ENCODE results near the gene MNAT1. TPM values are rescaled to one million over a fixed set of nuclear protein-coding genes. Genes with fewer than 3 reads are reported as not detected.
"Not testable (repeated sequence)": the region's sequence is repeated elsewhere in the genome, so short reads cannot be mapped to it uniquely, and the experiment has no call there.

MNAT1 gene
- total RNA-seq, 1 experiment from 2014 or later, result 79.7 TPM

GRCh38 chr14:60840313-60840712 is 105.8 kb downstream of the MNAT1 start:
- no peak overlapping the region for H2AFZ ChIP-seq
- H3K4me2 ChIP-seq, result no peak overlapping the region
- intact Hi-C loops (cut with micrococcal nuclease; ENCODE audit: unreplicated experiment), result no loop called here
- TF ChIP-seq CTCF (conservative IDR thresholded peaks at IDR 0.05) (no peak), EZH2 (IDR thresholded peaks at IDR 0.05; ENCODE audit: low read depth) (no peak)
- POLR2A ChIA-PET (ENCODE audit: unreplicated experiment), result no interaction called here
- no peaks in the 10 kb centered on the region for H3K9me3 ChIP-seq (ENCODE audit: insufficient read depth, low read depth)
- CTCF ChIA-PET, result no interaction called here
- no peaks in the 10 kb centered on the region for H3K9me2 ChIP-seq (ENCODE audit: insufficient read depth)
- BruUV-seq (replicated peaks), result no TSS peak
- H3K36me3 ChIP-seq (ENCODE audit: low read depth), result no peaks in the 10 kb centered on the region; the same call in 1 of the 2 replicates
- 0 out of 2 replicates have a peak, but pooled peaks cover 4% of the 10 kb centered on the region for H3F3A ChIP-seq (ENCODE audit: insufficient read depth, low read depth)
- no peaks in the 10 kb centered on the region for H3K27me3 ChIP-seq (ENCODE audit: insufficient read depth, low read depth)
- H3K4me3 ChIP-seq, result no peak overlapping the region
- no peaks in the 10 kb centered on the region for H3K79me2 ChIP-seq (ENCODE audit: low read depth)
- DNase-seq, result no peak
- H4K20me1 ChIP-seq (ENCODE audit: insufficient read depth), result no peaks in the 10 kb centered on the region
- no peaks in the 10 kb centered on the region for H3K4me1 ChIP-seq (replicated peaks; ENCODE audit: insufficient read depth)
- H3K27ac ChIP-seq, result no peak overlapping the region

GRCh38 chr14:60845523-60845922 is 111.0 kb downstream of the MNAT1 start:
- Histone ChIP-seq H3K27ac (no peak overlapping the region), H3F3A (ENCODE audit: insufficient read depth, low read depth) (0 out of 2 replicates have a peak, but pooled peaks cover 4% of the 10 kb centered on the region), H3K79me2 (ENCODE audit: low read depth) (no peaks in the 10 kb centered on the region), H3K9me2 (ENCODE audit: insufficient read depth) (no peaks in the 10 kb centered on the region), H3K36me3 (ENCODE audit: low read depth) (peaks cover 20% of the 10 kb centered on the region; the same call in 1 of the 2 replicates), H4K20me1 (ENCODE audit: insufficient read depth) (no peaks in the 10 kb centered on the region), H3K27me3 (ENCODE audit: insufficient read depth, low read depth) (no peaks in the 10 kb centered on the region), H3K4me3 (no peak overlapping the region), H3K4me1 (replicated peaks; ENCODE audit: insufficient read depth) (no peaks in the 10 kb centered on the region), H3K9me3 (ENCODE audit: insufficient read depth, low read depth) (peaks cover 23% of the 10 kb centered on the region), H2AFZ (no peak overlapping the region), H3K4me2 (no peak overlapping the region)
- DNase-seq, result no peak
- intact Hi-C loops (cut with micrococcal nuclease; ENCODE audit: unreplicated experiment), result no loop called here
- no TSS peak for BruUV-seq (replicated peaks)
- TF ChIP-seq CTCF (conservative IDR thresholded peaks at IDR 0.05) (no peak), EZH2 (IDR thresholded peaks at IDR 0.05; ENCODE audit: low read depth) (no peak)
- ChIA-PET POLR2A (ENCODE audit: unreplicated experiment) (no interaction called here), CTCF (no interaction called here)

- H3K27me3 ChIP-seq (ENCODE audit: insufficient read depth, low read depth), result no peaks in the 10 kb centered on the region
- no peak for DNase-seq
- H3K4me3 ChIP-seq, result no peak overlapping the region
- ChIA-PET POLR2A (ENCODE audit: unreplicated experiment) (no interaction called here), CTCF (no interaction called here)
- H3K4me1 ChIP-seq (replicated peaks; ENCODE audit: insufficient read depth), result no peaks in the 10 kb centered on the region
- intact Hi-C loops (cut with micrococcal nuclease; ENCODE audit: unreplicated experiment), result no loop called here
- BruUV-seq (replicated peaks), result no TSS peak
- 0 out of 2 replicates have a peak, but pooled peaks cover 4% of the 10 kb centered on the region for H3F3A ChIP-seq (ENCODE audit: insufficient read depth, low read depth)
- no peaks in the 10 kb centered on the region for H3K79me2 ChIP-seq (ENCODE audit: low read depth)
- H3K4me2 ChIP-seq, result no peak overlapping the region
- H3K27ac ChIP-seq, result no peak overlapping the region
- TF ChIP-seq CTCF (conservative IDR thresholded peaks at IDR 0.05) (no peak), EZH2 (IDR thresholded peaks at IDR 0.05; ENCODE audit: low read depth) (no peak)
- no peaks in the 10 kb centered on the region for H3K9me2 ChIP-seq (ENCODE audit: insufficient read depth)
- H2AFZ ChIP-seq, result no peak overlapping the region
- H3K36me3 ChIP-seq (ENCODE audit: low read depth), result peaks cover 20% of the 10 kb centered on the region; the same call in 1 of the 2 replicates
- no peaks in the 10 kb centered on the region for H4K20me1 ChIP-seq (ENCODE audit: insufficient read depth)
- peaks cover 23% of the 10 kb centered on the region for H3K9me3 ChIP-seq (ENCODE audit: insufficient read depth, low read depth)
Observed at GRCh38 chr14:60848066-60848465, 113.5 kb downstream of the MNAT1 start.

GRCh38 chr14:60851692-60852091 is 117.1 kb downstream of the MNAT1 start:
- H3K27ac ChIP-seq; H4K20me1 ChIP-seq (ENCODE audit: insufficient read depth); intact Hi-C loops (cut with micrococcal nuclease; ENCODE audit: unreplicated experiment); H3K4me3 ChIP-seq; H3K27me3 ChIP-seq (ENCODE audit: insufficient read depth, low read depth); H2AFZ ChIP-seq; H3K9me2 ChIP-seq (ENCODE audit: insufficient read depth); H3K4me1 ChIP-seq (replicated peaks; ENCODE audit: insufficient read depth); H3K79me2 ChIP-seq (ENCODE audit: low read depth); H3F3A ChIP-seq (ENCODE audit: insufficient read depth, low read depth); CTCF ChIA-PET; POLR2A ChIA-PET (ENCODE audit: unreplicated experiment); H3K4me2 ChIP-seq; BruUV-seq (replicated peaks); DNase-seq: not testable (repeated sequence)
- peaks cover 19% of the 10 kb centered on the region for H3K9me3 ChIP-seq (ENCODE audit: insufficient read depth, low read depth)
- peaks cover 16% of the 10 kb centered on the region; the same call in 1 of the 2 replicates for H3K36me3 ChIP-seq (ENCODE audit: low read depth)

Measured in PC-9 (cell line).